ENCODE data around the gene SEPTIN1. TPM values are rescaled to one million over a fixed set of nuclear protein-coding genes. Genes with fewer than 3 reads are reported as not detected.

The SEPTIN1 gene
- polyA plus RNA-seq, 1 of the 3 experiments (the other 2 are of a cell fraction) = 0.25 TPM

DNA sequence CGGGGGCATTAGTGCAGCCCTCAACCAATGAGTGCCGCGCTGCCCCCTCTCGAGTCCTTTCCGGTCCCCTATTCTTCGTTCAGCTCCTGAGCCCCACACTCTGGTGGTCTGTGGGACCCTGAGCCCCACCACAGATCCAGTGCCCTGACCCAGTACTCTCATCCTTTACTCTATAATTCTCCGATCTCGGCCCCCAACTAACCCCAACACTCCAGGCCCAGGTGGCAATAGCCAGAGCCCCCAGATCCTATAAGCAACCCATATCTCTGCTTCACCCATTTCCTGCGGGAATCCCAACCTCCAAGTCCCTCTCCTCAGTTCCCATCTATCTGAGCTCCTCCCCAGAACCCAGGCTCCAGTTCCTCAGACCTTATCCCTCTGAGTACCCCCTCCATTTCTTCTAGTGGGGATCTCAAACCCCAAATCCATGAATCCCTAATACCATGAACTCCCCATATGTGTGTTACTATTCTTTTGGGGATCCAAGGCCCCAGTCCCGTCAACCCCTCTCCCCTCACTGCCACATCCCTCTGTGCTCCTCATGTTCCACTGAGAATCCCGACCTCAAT, 11.0 kb downstream of the SEPTIN1 start:
- peak overlapping the region; percentile 63; the same call in 1 of the 2 replicates for H2AFZ ChIP-seq (ENCODE audit: low read depth)
- peak overlapping the region; percentile 38 to 91; a peak in 3 of 4 replicates for H3K27ac ChIP-seq (ENCODE audit: low read depth in 2 of 2, low read length in 1 of 2)
- no peaks in the 10 kb centered on the region for H3F3A ChIP-seq (replicated peaks; ENCODE audit: insufficient read depth)
- H3K4me2 ChIP-seq = peak overlapping the region; percentile 81
- H3K9ac ChIP-seq = peak overlapping the region; percentile 45
- peak overlapping the region; percentile 51 to 63 for H3K4me3 ChIP-seq (ENCODE audit: low read depth in 2 of 2, low read length in 1 of 2)
- POLR2A ChIA-PET = interaction anchor here (1.2 to 3.4 kb wide), 5 partner anchors 16 to 46 kb away, joined by 4 to 19 read pairs (median 10); partner anchors contain the start of genes CD2BP2, ZNF48 and ZNF771
- H3K36me3 ChIP-seq (replicated peaks in 1 of 2; ENCODE audit: control insufficient read depth in 1 of 2, insufficient read depth in 2 of 2, low read length in 1 of 2) = peaks cover 0 to 3% of the 10 kb centered on the region in 2 experiments
- WGBS (ENCODE audit: low lambda C conversion rate) = 29% methylated on average over 7 of the region's 11 CpGs
- no peaks in the 10 kb centered on the region for H3K27me3 ChIP-seq (ENCODE audit: insufficient read depth)
- no peaks in the 10 kb centered on the region for H3K9me3 ChIP-seq
- CTCF ChIA-PET = interaction anchor here (0.8 to 1.8 kb wide), 6 partner anchors 10 to 47 kb away, joined by 3 to 7 read pairs (median 4); partner anchors contain the start of gene ZNF48
- no peaks in the 10 kb centered on the region for H3K9me2 ChIP-seq
- H3K79me2 ChIP-seq (ENCODE audit: insufficient read depth) = peaks cover 36% of the 10 kb centered on the region
- H4K20me1 ChIP-seq (ENCODE audit: insufficient read depth) = peaks cover 32% of the 10 kb centered on the region
- TF ChIP-seq ELF1 (IDR thresholded peaks at IDR 0.05) (no peak), SIN3A (IDR thresholded peaks at IDR 0.05; ENCODE audit: borderline replicate concordance, low read depth, low read length) (no peak), GATA2 (CRISPR knock-in tag; IDR thresholded peaks at IDR 0.05) (no peak), EZH2phosphoT487 (IDR thresholded peaks at IDR 0.05; ENCODE audit: borderline replicate concordance, low read depth) (no peak)
- peaks cover 4 to 37% of the 10 kb centered on the region in 2 experiments; a peak in 3 of 4 replicates for H3K4me1 ChIP-seq (ENCODE audit: control insufficient read depth in 1 of 2, insufficient read depth in 2 of 2, low read depth in 1 of 2, low read length in 1 of 2)
- no peak for DNase-seq

DNA sequence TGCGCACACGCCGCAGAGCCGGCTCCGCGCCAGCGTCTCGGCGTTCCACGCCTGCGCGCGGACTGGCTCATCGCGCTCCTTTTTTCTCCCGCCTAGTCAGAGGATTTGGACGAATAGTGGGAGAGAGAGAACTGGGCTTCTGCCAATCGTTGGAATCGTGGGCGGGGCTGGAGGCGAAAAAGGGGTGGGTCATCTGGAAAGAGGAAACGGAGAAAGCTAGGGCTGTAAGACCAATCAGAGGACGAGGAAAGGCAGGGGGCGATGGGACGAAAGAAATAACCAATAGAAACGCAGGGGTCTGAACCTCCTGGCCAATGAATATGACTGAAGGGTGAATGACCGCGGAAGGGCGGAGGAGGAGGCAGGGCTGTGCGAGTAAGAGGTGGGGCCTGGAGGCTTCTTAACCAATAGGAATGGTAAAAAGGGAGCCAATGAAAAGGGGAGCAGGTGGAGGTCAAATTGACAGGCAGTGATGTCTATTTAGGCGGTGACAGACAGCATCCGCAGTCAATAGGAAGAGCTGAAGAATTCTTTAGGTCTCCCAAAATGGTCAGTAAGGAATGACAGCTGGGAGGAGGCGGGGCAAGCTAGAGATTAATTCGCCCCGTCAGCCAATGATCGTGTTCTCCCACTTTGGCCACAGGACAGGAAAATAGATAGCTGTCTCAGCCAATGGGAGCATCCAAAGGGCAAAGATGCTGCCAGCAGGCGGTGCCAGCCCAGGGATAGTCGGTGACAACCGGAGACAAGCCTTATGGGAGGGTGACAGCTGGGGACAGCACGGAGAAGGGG, 11.7 kb downstream of the SEPTIN1 start, which contains the start of gene TBC1D10B:
Gene TBC1D10B (minus strand): TSS at position 39 of the 792 bp plus-strand sequence. CDS start 311 bp downstream, outside the sequence.
- CTCF ChIA-PET = interaction anchor here (0.7 to 1.8 kb wide), 6 partner anchors 9 to 47 kb away, joined by 3 to 7 read pairs (median 4); partner anchors contain the start of gene ZNF48
- H3K4me1 ChIP-seq (ENCODE audit: control insufficient read depth in 1 of 2, insufficient read depth in 2 of 2, low read depth in 1 of 2, low read length in 1 of 2) = peaks cover 4 to 37% of the 10 kb centered on the region in 2 experiments; a peak in 3 of 4 replicates
- peak; percentile 93 for DNase-seq
- peak; percentile 4; the same call in 1 of the 2 replicates for TF ChIP-seq SMC3 (IDR thresholded peaks at IDR 0.05; ENCODE audit: low read depth, low read length)
- TF ChIP-seq SIN3A (IDR thresholded peaks at IDR 0.05; ENCODE audit: borderline replicate concordance, low read depth, low read length) = peak; percentile 86; the same call in 1 of the 2 replicates
- TF ChIP-seq TEAD4 (IDR thresholded peaks at IDR 0.05; ENCODE audit: borderline replicate concordance, insufficient read depth) = no peak
- peak; percentile 73 for TF ChIP-seq GABPA (IDR thresholded peaks at IDR 0.05; ENCODE audit: low read depth)
- peak; percentile 95 for TF ChIP-seq NRF1 (IDR thresholded peaks at IDR 0.05; ENCODE audit: low read depth, low read length)
- TF ChIP-seq, protein P1, sequence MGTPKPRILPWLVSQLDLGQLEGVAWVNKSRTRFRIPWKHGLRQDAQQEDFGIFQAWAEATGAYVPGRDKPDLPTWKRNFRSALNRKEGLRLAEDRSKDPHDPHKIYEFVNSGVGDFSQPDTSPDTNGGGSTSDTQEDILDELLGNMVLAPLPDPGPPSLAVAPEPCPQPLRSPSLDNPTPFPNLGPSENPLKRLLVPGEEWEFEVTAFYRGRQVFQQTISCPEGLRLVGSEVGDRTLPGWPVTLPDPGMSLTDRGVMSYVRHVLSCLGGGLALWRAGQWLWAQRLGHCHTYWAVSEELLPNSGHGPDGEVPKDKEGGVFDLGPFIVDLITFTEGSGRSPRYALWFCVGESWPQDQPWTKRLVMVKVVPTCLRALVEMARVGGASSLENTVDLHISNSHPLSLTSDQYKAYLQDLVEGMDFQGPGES (IDR thresholded peaks at IDR 0.05; ENCODE audit: low read depth, low read length) = peak; percentile 84
- TF ChIP-seq, protein P2, sequence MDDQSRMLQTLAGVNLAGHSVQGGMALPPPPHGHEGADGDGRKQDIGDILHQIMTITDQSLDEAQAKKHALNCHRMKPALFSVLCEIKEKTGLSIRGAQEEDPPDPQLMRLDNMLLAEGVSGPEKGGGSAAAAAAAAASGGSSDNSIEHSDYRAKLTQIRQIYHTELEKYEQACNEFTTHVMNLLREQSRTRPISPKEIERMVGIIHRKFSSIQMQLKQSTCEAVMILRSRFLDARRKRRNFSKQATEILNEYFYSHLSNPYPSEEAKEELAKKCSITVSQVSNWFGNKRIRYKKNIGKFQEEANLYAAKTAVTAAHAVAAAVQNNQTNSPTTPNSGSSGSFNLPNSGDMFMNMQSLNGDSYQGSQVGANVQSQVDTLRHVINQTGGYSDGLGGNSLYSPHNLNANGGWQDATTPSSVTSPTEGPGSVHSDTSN (IDR thresholded peaks at IDR 0.05) = peak; percentile 99
- no peak for TF ChIP-seq RXRA (IDR thresholded peaks at IDR 0.05; ENCODE audit: borderline replicate concordance, low read depth)
- TF ChIP-seq, protein P3, sequence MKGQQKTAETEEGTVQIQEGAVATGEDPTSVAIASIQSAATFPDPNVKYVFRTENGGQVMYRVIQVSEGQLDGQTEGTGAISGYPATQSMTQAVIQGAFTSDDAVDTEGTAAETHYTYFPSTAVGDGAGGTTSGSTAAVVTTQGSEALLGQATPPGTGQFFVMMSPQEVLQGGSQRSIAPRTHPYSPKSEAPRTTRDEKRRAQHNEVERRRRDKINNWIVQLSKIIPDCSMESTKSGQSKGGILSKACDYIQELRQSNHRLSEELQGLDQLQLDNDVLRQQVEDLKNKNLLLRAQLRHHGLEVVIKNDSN (IDR thresholded peaks at IDR 0.05; ENCODE audit: borderline replicate concordance, low read depth) = no peak
- TF ChIP-seq NFIC (IDR thresholded peaks at IDR 0.05; ENCODE audit: borderline replicate concordance) = no peak
- peak; percentile 80; the same call in 1 of the 2 replicates for TF ChIP-seq ELF1 (IDR thresholded peaks at IDR 0.05)
- no peak for TF ChIP-seq TAF1 (IDR thresholded peaks at IDR 0.05; ENCODE audit: borderline replicate concordance, low read depth, low read length)
- no peak for TF ChIP-seq FOSL2 (IDR thresholded peaks at IDR 0.05; ENCODE audit: borderline replicate concordance, low read depth)
- TF ChIP-seq, protein P4, sequence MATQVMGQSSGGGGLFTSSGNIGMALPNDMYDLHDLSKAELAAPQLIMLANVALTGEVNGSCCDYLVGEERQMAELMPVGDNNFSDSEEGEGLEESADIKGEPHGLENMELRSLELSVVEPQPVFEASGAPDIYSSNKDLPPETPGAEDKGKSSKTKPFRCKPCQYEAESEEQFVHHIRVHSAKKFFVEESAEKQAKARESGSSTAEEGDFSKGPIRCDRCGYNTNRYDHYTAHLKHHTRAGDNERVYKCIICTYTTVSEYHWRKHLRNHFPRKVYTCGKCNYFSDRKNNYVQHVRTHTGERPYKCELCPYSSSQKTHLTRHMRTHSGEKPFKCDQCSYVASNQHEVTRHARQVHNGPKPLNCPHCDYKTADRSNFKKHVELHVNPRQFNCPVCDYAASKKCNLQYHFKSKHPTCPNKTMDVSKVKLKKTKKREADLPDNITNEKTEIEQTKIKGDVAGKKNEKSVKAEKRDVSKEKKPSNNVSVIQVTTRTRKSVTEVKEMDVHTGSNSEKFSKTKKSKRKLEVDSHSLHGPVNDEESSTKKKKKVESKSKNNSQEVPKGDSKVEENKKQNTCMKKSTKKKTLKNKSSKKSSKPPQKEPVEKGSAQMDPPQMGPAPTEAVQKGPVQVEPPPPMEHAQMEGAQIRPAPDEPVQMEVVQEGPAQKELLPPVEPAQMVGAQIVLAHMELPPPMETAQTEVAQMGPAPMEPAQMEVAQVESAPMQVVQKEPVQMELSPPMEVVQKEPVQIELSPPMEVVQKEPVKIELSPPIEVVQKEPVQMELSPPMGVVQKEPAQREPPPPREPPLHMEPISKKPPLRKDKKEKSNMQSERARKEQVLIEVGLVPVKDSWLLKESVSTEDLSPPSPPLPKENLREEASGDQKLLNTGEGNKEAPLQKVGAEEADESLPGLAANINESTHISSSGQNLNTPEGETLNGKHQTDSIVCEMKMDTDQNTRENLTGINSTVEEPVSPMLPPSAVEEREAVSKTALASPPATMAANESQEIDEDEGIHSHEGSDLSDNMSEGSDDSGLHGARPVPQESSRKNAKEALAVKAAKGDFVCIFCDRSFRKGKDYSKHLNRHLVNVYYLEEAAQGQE (IDR thresholded peaks at IDR 0.05; ENCODE audit: low read depth, low read length) = no peak
- peak; percentile 94 for TF ChIP-seq CHD2 (IDR thresholded peaks at IDR 0.05; ENCODE audit: low read length, partially characterized antibody)

More for the DNA sequence above, 11.7 kb downstream of the SEPTIN1 start, which contains the start of gene TBC1D10B:
- Histone ChIP-seq H3K9me2 (no peaks in the 10 kb centered on the region), H3F3A (replicated peaks; ENCODE audit: insufficient read depth) (no peaks in the 10 kb centered on the region), H3K36me3 (replicated peaks in 1 of 2; ENCODE audit: control insufficient read depth in 1 of 2, insufficient read depth in 2 of 2, low read length in 1 of 2) (peaks cover 2 to 6% of the 10 kb centered on the region in 2 experiments), H3K9ac (peak within 1 kb of the TSS; percentile 80), H3K4me3 (ENCODE audit: low read depth in 2 of 2, low read length in 1 of 2) (peak within 1 kb of the TSS; percentile 74 to 87), H3K79me2 (ENCODE audit: insufficient read depth) (peaks cover 43% of the 10 kb centered on the region), H3K9me3 (no peaks in the 10 kb centered on the region), H3K27me3 (ENCODE audit: insufficient read depth) (no peaks in the 10 kb centered on the region), H3K4me2 (peak within 1 kb of the TSS; percentile 97), H2AFZ (ENCODE audit: low read depth) (peak within 1 kb of the TSS; percentile 63; the same call in 1 of the 2 replicates), H4K20me1 (ENCODE audit: insufficient read depth) (peaks cover 37% of the 10 kb centered on the region), H3K27ac (ENCODE audit: low read depth in 2 of 2, low read length in 1 of 2) (peak within 1 kb of the TSS; percentile 57 to 91; a peak in 3 of 4 replicates)
- WGBS (ENCODE audit: low lambda C conversion rate) = under 1% methylated on average over 33 of the region's 40 CpGs
- POLR2A ChIA-PET = interaction anchor here (0.6 to 3.4 kb wide), 7 partner anchors 13 to 47 kb away, joined by 4 to 19 read pairs (median 8); partner anchors contain the start of genes CD2BP2, ZNF48 and ZNF771

Data from SK-N-SH (cell line).